Measurements from ENCODE around the gene PLCXD1.

- TF ChIP-seq, protein P1, sequence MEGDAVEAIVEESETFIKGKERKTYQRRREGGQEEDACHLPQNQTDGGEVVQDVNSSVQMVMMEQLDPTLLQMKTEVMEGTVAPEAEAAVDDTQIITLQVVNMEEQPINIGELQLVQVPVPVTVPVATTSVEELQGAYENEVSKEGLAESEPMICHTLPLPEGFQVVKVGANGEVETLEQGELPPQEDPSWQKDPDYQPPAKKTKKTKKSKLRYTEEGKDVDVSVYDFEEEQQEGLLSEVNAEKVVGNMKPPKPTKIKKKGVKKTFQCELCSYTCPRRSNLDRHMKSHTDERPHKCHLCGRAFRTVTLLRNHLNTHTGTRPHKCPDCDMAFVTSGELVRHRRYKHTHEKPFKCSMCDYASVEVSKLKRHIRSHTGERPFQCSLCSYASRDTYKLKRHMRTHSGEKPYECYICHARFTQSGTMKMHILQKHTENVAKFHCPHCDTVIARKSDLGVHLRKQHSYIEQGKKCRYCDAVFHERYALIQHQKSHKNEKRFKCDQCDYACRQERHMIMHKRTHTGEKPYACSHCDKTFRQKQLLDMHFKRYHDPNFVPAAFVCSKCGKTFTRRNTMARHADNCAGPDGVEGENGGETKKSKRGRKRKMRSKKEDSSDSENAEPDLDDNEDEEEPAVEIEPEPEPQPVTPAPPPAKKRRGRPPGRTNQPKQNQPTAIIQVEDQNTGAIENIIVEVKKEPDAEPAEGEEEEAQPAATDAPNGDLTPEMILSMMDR (IDR thresholded peaks at IDR 0.05), result no peak
- TF ChIP-seq POLR2AphosphoS5 (IDR thresholded peaks at IDR 0.05) (no peak), POLR2A (IDR thresholded peaks at IDR 0.05) (no peak)
Observed at GRCh38 chrX:338836-339400, 57.7 kb downstream of the PLCXD1 start.
